Endodermal cell (in vitro differentiated cells): Measurements from ENCODE around the gene PSG2. TPM values are rescaled to one million over a fixed set of nuclear protein-coding genes. Genes with fewer than 3 reads are reported as not detected.
"Not testable (repeated sequence)": the region's sequence is repeated elsewhere in the genome, so short reads cannot be mapped to it uniquely, and the experiment has no call there.

Experiments used
- DNase-seq: peaks from one replicate; pipeline ENCODE4 v3.0.0-alpha.2; 2017
- H3K27ac ChIP-seq: 2 replicates; pipeline ENCODE4 v1.5.1; 2013; ENCODE audit warnings: mild to moderate bottlenecking, low read depth, low read length, moderate library complexity
- H3K27me3 ChIP-seq: 2 replicates; pipeline ENCODE4 v1.6.1; 2013; ENCODE audit warnings: mild to moderate bottlenecking, low read length, moderate library complexity; ENCODE audit not compliant: insufficient read depth, control insufficient read depth, poor library complexity, severe bottlenecking
- H3K36me3 ChIP-seq: 2 replicates; pipeline ENCODE4 v1.7.0; 2013; ENCODE audit warnings: mild to moderate bottlenecking, low read length, moderate library complexity; ENCODE audit not compliant: control insufficient read depth, insufficient read depth
- H3K4me1 ChIP-seq: one replicate; pipeline ENCODE4 v1.7.0; 2013; ENCODE audit warnings: low read length; ENCODE audit not compliant: control insufficient read depth, insufficient read depth
- H3K4me3 ChIP-seq: 2 replicates; pipeline ENCODE4 v1.5.1; 2013; ENCODE audit warnings: mild to moderate bottlenecking, low read length, moderate library complexity
- H3K9ac ChIP-seq: 2 replicates; pipeline ENCODE4 v1.6.1; 2013; ENCODE audit warnings: mild to moderate bottlenecking, low read length, moderate library complexity; ENCODE audit not compliant: poor library complexity, severe bottlenecking; ENCODE audit errors: extremely low read depth
- H3K9me3 ChIP-seq: 2 replicates; pipeline ENCODE4 v1.6.1; 2013; ENCODE audit warnings: mild to moderate bottlenecking, low read length, moderate library complexity; ENCODE audit not compliant: control insufficient read depth
- H3K27ac Mint-ChIP-seq: 2 replicates; pipeline ENCODE4 v1.8.0; 2020; ENCODE audit warnings: mixed read lengths
- H3K27me3 Mint-ChIP-seq: 2 replicates; pipeline ENCODE4 v1.8.0; 2021; ENCODE audit warnings: mild to moderate bottlenecking, mixed read lengths; ENCODE audit not compliant: insufficient read depth
- H3K36me3 Mint-ChIP-seq: 2 replicates; pipeline ENCODE4 v1.8.0; 2020; ENCODE audit warnings: low read depth, mixed read lengths
- H3K4me1 Mint-ChIP-seq: 2 replicates; pipeline ENCODE4 v1.8.0; 2020; ENCODE audit warnings: mixed read lengths
- H3K4me3 Mint-ChIP-seq: 2 replicates; pipeline ENCODE4 v1.8.0; 2020; ENCODE audit warnings: mild to moderate bottlenecking, moderate library complexity, mixed read lengths
- H3K9me3 Mint-ChIP-seq: 2 replicates; pipeline ENCODE4 v1.8.0; 2020; ENCODE audit warnings: mild to moderate bottlenecking, mixed read lengths
- WGBS, 2 experiments: methylation state at CpG; one replicate each; pipeline versions ENCODE4 v1.1.5 to v1.1.7; 2013; ENCODE audit warnings: missing lambda C conversion rate in 2 of 2, mixed read lengths in 1 of 2; ENCODE audit not compliant: insufficient coverage in 1 of 2, insufficient read length in 1 of 2; 5-methylcytosine and 5-hydroxymethylcytosine counted together
- long read RNA-seq, 4 experiments: library from polyadenylated mRNA in 2 of 4; library from RNA in 1 of 4; library from capped mRNA in 1 of 4; stranded (forward) in 3 of 4; unstranded in 1 of 4; transcript quantifications; one replicate each; pipeline ENCODE4 v2.0.0, GENCODE V29; 2020 to 2021; ENCODE audit warnings: inconsistent platforms in 1 of 4
- polyA plus RNA-seq, 2 experiments: library from polyadenylated mRNA; stranded (reverse); fragments of 50-300 nt; gene quantifications; one replicate each; pipeline ENCODE4 v1.2.3, GENCODE V29; 2013
- total RNA-seq, 2 donors: library from RNA; stranded (reverse); fragmentation: NEBNext Ultra II Directional in 1 of 2; extraction: Animal tissue kit (Norgen Biotek cat#: 25700) in 1 of 2; gene quantifications; 2 replicates in 1 of 2; 3 replicates in 1 of 2; pipeline ENCODE4 v1.2.1, GENCODE V29; 2021
- TF ChIP-seq, protein P1 (sequence below): fragments of 200-600 bp; sonication (generic); conservative IDR thresholded peaks from 2 replicates; pipeline ENCODE4 v1.5.0; 2021; ENCODE audit warnings: antibody characterized with exemption, mild to moderate bottlenecking

PSG2 gene
- not detected for total RNA-seq
- polyA plus RNA-seq (2013, experiment 1 of 2) = not detected
- polyA plus RNA-seq (2013, experiment 2 of 2) = not detected
- long read RNA-seq, experiment 1 = 0 reads
- long read RNA-seq, experiment 2 = 0 reads
- long read RNA-seq, experiment 3 = 0 reads
- long read RNA-seq, experiment 4 = 0 reads

DNA sequence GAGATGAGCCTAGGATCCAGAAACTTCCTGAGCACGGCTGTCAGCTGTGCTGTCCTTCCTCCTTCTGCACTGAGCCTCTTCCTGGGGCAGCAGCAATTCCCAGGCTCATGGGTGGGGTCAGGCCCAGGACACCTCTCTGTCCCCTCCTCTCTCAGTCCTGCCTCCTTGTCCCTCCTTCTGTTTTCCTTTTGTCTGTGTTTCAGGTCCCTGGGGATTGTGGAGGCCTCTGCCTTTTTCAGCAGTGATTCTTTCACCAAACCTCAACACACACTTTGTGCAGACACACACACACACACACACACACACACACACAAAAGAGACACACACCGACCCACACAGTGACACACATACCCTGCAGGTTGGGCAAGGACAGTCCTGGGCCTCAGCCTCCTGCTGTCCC is at the start of gene PSG2:
Gene PSG2, minus strand, starts transcription at position 101 of the 400 bp plus-strand sequence. CDS start 132 bp downstream, outside the sequence.
- H3K27me3 ChIP-seq, H3K9me3 ChIP-seq: not testable (repeated sequence)
- WGBS, 2 experiments = 60 to 67% methylated on average over 1 to 2 of the region's 2 CpGs

DNA sequence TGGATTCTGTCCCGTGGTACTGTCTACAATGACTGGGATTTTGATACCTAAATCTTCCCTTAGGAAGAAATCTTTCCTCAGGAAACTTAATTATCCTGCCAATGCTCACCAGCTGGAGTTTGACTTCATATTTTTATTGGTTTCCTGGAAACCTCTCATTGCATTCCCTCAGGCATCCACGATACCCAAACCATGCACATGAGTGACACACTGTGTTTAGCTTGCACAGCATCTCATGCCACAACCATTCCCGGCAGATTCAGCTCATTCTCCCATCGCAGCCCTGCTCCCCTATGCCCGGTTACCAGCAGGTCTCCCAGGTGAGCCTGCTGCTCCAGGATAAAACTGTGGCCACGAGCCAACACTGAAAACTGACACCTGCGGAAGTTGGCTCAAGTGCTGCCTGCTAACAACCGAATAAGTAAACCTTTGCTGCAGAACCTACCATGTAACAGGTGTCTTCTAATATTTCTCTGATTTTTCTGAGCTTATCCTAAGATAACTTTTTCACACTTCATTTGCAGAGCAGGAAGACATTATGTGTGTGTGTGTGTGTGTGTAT is 48.9 kb upstream of the PSG2 start:
- H3K36me3 Mint-ChIP-seq, H3K27ac ChIP-seq, H3K27ac Mint-ChIP-seq, H3K27me3 Mint-ChIP-seq, DNase-seq, H3K4me1 ChIP-seq, H3K27me3 ChIP-seq, H3K4me3 Mint-ChIP-seq, H3K9me3 ChIP-seq, H3K9ac ChIP-seq, H3K4me1 Mint-ChIP-seq, H3K4me3 ChIP-seq, H3K36me3 ChIP-seq: not testable (repeated sequence)
- 80 to 86% methylated on average over 6 to 8 of the region's 8 CpGs for WGBS, 2 experiments
- peaks cover 90% of the 10 kb centered on the region for H3K9me3 Mint-ChIP-seq

More for the DNA sequence above, at the start of gene PSG2:
- not testable (repeated sequence) for H3K27me3 Mint-ChIP-seq, H3K4me3 ChIP-seq, H3K4me1 ChIP-seq, H3K4me3 Mint-ChIP-seq, H3K9ac ChIP-seq, H3K4me1 Mint-ChIP-seq, H3K27ac Mint-ChIP-seq, DNase-seq, H3K36me3 ChIP-seq, H3K27ac ChIP-seq, H3K36me3 Mint-ChIP-seq
- peaks cover 96% of the 10 kb centered on the region for H3K9me3 Mint-ChIP-seq

DNA sequence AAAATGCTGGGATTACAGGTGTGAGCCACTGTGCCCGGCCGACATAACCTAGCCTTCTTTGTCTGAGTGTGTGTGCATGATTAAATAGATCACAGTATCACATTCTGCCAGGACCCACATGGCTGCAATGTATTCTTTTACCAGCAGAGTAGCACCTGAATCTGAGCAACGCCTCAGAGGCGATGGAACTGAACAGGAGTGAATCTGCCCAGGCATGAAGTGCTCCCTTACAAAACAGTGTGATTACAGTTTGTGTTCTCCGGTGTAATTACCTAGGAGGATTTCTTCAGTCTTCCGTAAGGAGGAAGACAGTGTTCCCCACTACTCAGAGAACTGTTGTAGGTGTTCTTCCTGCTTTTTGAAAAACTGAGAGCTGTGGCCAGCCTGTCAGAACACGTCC is 46.7 kb upstream of the PSG2 start:
- WGBS, 2 experiments = 82 to 85% methylated on average over 4 to 7 of the region's 7 CpGs
- peaks cover 89% of the 10 kb centered on the region for H3K9me3 Mint-ChIP-seq

DNA sequence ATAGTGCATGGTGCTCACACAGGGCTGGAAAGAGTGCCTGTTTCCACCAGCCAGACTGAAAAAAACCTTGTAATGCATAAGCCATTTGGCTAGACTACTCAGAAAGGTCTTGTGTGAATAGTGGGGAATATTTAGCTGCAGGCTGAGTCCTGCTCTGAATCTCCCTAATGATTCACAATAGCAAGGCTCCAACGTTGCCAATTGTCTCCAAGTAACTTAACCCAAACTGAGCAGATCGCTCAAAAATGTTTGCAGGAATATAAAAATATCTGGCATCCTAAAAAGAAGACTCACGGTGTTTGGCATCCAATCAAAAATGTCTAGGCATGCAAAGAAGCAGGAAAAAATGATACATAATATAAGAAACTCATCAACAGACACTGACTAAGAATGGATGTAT is 44.8 kb upstream of the PSG2 start:
- H3K27me3 ChIP-seq, H3K4me1 Mint-ChIP-seq, H3K9me3 ChIP-seq, DNase-seq, H3K36me3 Mint-ChIP-seq, H3K27me3 Mint-ChIP-seq, H3K4me1 ChIP-seq, H3K4me3 Mint-ChIP-seq, H3K27ac ChIP-seq, H3K9ac ChIP-seq, H3K36me3 ChIP-seq, H3K27ac Mint-ChIP-seq, H3K4me3 ChIP-seq: not testable (repeated sequence)
- peaks cover 87% of the 10 kb centered on the region for H3K9me3 Mint-ChIP-seq
- 40 to 73% methylated on average over 1 to 3 of the region's 3 CpGs for WGBS, 2 experiments

More for the DNA sequence above, 46.7 kb upstream of the PSG2 start:
- H3K36me3 ChIP-seq, DNase-seq, H3K4me1 Mint-ChIP-seq, H3K27ac ChIP-seq, H3K27me3 Mint-ChIP-seq, H3K27ac Mint-ChIP-seq, H3K4me3 ChIP-seq, H3K27me3 ChIP-seq, H3K36me3 Mint-ChIP-seq, H3K9ac ChIP-seq, H3K4me3 Mint-ChIP-seq, H3K4me1 ChIP-seq, H3K9me3 ChIP-seq: not testable (repeated sequence)

DNA sequence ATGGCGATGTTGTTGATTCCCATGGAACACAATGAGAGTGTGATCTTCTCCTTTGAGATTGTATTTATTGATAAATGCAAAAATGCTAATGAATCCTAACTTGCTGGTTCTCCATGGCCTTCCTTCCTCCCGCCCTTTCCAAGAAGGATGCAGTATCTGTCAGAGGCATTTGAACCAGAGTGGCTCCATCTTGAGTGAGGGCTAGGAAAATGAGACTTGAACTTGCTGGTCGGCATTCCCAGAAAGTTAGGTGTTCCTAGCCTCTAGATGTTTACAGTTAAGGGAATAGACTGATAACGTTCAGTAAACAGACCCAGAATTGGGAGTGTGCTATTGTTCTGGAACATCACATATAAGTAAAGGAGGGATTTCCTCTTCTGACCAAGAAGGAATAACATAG is 44.2 kb upstream of the PSG2 start:
- no peak for DNase-seq
- H3K4me3 Mint-ChIP-seq = no peak overlapping the region
- no peak overlapping the region for H3K9ac ChIP-seq
- no peak overlapping the region for H3K4me3 ChIP-seq
- no peaks in the 10 kb centered on the region for H3K4me1 ChIP-seq
- no peak overlapping the region for H3K27ac Mint-ChIP-seq
- H3K36me3 ChIP-seq = no peaks in the 10 kb centered on the region
- no peaks in the 10 kb centered on the region for H3K36me3 Mint-ChIP-seq
- 82 to 90% methylated on average over 4 of the region's 4 CpGs for WGBS, 2 experiments
- no peaks in the 10 kb centered on the region for H3K9me3 ChIP-seq
- TF ChIP-seq, protein P1, sequence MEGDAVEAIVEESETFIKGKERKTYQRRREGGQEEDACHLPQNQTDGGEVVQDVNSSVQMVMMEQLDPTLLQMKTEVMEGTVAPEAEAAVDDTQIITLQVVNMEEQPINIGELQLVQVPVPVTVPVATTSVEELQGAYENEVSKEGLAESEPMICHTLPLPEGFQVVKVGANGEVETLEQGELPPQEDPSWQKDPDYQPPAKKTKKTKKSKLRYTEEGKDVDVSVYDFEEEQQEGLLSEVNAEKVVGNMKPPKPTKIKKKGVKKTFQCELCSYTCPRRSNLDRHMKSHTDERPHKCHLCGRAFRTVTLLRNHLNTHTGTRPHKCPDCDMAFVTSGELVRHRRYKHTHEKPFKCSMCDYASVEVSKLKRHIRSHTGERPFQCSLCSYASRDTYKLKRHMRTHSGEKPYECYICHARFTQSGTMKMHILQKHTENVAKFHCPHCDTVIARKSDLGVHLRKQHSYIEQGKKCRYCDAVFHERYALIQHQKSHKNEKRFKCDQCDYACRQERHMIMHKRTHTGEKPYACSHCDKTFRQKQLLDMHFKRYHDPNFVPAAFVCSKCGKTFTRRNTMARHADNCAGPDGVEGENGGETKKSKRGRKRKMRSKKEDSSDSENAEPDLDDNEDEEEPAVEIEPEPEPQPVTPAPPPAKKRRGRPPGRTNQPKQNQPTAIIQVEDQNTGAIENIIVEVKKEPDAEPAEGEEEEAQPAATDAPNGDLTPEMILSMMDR = no peak
- H3K9me3 Mint-ChIP-seq = peaks cover 94% of the 10 kb centered on the region
- H3K4me1 Mint-ChIP-seq = no peaks in the 10 kb centered on the region
- H3K27me3 Mint-ChIP-seq = no peaks in the 10 kb centered on the region
- no peaks in the 10 kb centered on the region for H3K27me3 ChIP-seq
- H3K27ac ChIP-seq = no peak overlapping the region
